ENCODE results near the gene GALNS. TPM values are rescaled to one million over a fixed set of nuclear protein-coding genes. Genes with fewer than 3 reads are reported as not detected.
A peak's percentile ranks its signal among the peaks of the same experiment; 100 is the strongest.

Gene GALNS
- total RNA-seq, 1 experiment from 2014 or later, result 29.5 TPM

DNA sequence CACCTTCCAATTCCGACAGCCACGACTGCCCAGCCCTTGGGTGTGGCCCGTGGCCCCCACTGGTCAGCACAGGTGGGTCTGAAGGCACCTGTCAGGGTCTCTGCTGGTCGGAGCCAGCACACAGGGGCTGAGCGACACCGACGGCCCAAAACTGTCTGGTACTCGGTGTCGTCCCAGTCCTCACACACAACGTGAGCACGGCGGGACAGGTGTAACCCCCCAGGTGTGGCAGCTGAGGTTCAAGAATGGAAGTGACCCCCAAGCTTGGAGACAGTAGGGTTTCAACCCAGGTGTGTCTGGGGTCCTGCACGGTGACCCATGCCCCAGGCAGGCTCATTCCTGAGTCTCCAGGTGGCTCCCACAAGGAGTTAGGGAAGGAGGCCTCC lies 1.0 kb downstream of the GALNS start (continued):
- TF ChIP-seq SP1 (CRISPR knock-in tag; conservative IDR thresholded peaks at IDR 0.05) (no peak), ZNF416 (CRISPR knock-in tag; IDR thresholded peaks at IDR 0.05) (no peak)
- TF ChIP-seq, protein P1, sequence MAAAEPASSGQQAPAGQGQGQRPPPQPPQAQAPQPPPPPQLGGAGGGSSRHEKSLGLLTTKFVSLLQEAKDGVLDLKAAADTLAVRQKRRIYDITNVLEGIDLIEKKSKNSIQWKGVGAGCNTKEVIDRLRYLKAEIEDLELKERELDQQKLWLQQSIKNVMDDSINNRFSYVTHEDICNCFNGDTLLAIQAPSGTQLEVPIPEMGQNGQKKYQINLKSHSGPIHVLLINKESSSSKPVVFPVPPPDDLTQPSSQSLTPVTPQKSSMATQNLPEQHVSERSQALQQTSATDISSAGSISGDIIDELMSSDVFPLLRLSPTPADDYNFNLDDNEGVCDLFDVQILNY (CRISPR knock-in tag; IDR thresholded peaks at IDR 0.05), result no peak

DNA sequence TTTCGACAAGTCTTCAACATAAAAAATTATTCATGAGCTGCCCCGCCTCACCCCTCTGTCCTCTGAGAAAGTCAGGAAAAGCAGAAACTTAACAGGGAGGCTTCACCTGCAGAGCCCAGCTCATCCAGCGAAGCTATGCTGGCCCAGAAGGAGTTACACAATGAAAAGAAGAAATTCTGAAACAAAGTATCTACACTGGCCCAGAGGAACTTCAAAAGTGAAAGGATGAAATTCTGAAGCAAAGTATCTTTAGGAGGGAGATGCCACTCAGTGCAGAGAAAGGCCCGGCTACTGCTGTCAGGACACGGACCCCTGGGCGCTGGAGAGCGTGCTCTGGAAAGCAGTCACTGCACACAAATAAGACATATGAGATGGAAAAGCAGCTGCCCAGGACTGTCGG lies 1.6 kb downstream of the GALNS start:
- ChIA-PET CTCF (interaction anchor here (1.1 kb wide), 1 partner anchor 40 kb away, joined by 5 read pairs; no protein-coding TSS in a partner anchor), POLR2A (no interaction called here)
- Mint-ChIP-seq H3K36me3 (peaks cover 34% of the 10 kb centered on the region), H3K4me3 (peak overlapping the region; percentile 64), H3K27ac (no peak overlapping the region; the same call in 1 of the 2 replicates), H3K27me3 (ENCODE audit: low read depth) (no peaks in the 10 kb centered on the region), H3K4me1 (peaks cover 20% of the 10 kb centered on the region), H3K9me3 (no peaks in the 10 kb centered on the region; the same call in 1 of the 2 replicates)
- DNase-seq (ENCODE audit: low spot score) (no peak), ATAC-seq (no peak)
- no peak for TF ChIP-seq NFATC4 (CRISPR knock-in tag; IDR thresholded peaks at IDR 0.05)
- no peak for TF ChIP-seq HMGA2 (CRISPR knock-in tag; IDR thresholded peaks at IDR 0.05)
- TF ChIP-seq, protein P2, sequence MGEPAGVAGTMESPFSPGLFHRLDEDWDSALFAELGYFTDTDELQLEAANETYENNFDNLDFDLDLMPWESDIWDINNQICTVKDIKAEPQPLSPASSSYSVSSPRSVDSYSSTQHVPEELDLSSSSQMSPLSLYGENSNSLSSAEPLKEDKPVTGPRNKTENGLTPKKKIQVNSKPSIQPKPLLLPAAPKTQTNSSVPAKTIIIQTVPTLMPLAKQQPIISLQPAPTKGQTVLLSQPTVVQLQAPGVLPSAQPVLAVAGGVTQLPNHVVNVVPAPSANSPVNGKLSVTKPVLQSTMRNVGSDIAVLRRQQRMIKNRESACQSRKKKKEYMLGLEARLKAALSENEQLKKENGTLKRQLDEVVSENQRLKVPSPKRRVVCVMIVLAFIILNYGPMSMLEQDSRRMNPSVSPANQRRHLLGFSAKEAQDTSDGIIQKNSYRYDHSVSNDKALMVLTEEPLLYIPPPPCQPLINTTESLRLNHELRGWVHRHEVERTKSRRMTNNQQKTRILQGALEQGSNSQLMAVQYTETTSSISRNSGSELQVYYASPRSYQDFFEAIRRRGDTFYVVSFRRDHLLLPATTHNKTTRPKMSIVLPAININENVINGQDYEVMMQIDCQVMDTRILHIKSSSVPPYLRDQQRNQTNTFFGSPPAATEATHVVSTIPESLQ (CRISPR knock-in tag; IDR thresholded peaks at IDR 0.05), result no peak
- no peak for TF ChIP-seq AFF4 (CRISPR knock-in tag; IDR thresholded peaks at IDR 0.05; ENCODE audit: borderline replicate concordance)
- TF ChIP-seq MYBL2 (CRISPR knock-in tag; IDR thresholded peaks at IDR 0.05), result no peak
- TF ChIP-seq MLX (CRISPR knock-in tag; IDR thresholded peaks at IDR 0.05), result no peak
- no peak for TF ChIP-seq EMX1 (CRISPR knock-in tag; IDR thresholded peaks at IDR 0.05)
- TF ChIP-seq ZNF121 (CRISPR knock-in tag; IDR thresholded peaks at IDR 0.05), result no peak
- TF ChIP-seq ZSCAN18 (CRISPR knock-in tag; IDR thresholded peaks at IDR 0.05), result no peak
- TF ChIP-seq, protein P1 (CRISPR knock-in tag; IDR thresholded peaks at IDR 0.05), result no peak
- TF ChIP-seq ZNF396 (CRISPR knock-in tag; IDR thresholded peaks at IDR 0.05; ENCODE audit: borderline replicate concordance), result no peak
